HG03575 (cell line): Measurements from ENCODE around the gene MBTPS1.

Source experiments
- ATAC-seq: cut with Tn5 transposase; IDR thresholded peaks from one replicate; pipeline ENCODE4 v1.9.1; 2021; ENCODE audit not compliant: unreplicated experiment, insufficient number of reproducible peaks, low FRiP score; ENCODE audit errors: extremely low read depth

MBTPS1 gene

GRCh38 chr16:84082835-84083569 is 33.7 kb downstream of the MBTPS1 start:
- no peak for ATAC-seq

GRCh38 chr16:84082110-84082509 is 34.6 kb downstream of the MBTPS1 start:
- ATAC-seq: no peak

GRCh38 chr16:84081446-84081989 is 35.2 kb downstream of the MBTPS1 start:
- no peak for ATAC-seq

- ATAC-seq: no peak
Measured at GRCh38 chr16:84080813-84081212, 35.9 kb downstream of the MBTPS1 start.

GRCh38 chr16:84080378-84080777 is 36.4 kb downstream of the MBTPS1 start:
- no peak for ATAC-seq

- ATAC-seq: no peak
Measured at GRCh38 chr16:84079664-84080063, 37.1 kb downstream of the MBTPS1 start.

GRCh38 chr16:84075376-84075775 is 41.4 kb downstream of the MBTPS1 start:
- ATAC-seq: no peak

GRCh38 chr16:84074721-84075120 is 42.0 kb downstream of the MBTPS1 start:
- ATAC-seq: no peak

GRCh38 chr16:84072014-84072413 is 44.7 kb downstream of the MBTPS1 start:
- ATAC-seq: no peak

- no peak for ATAC-seq
Measured at GRCh38 chr16:84071121-84071520, 45.6 kb downstream of the MBTPS1 start.

GRCh38 chr16:84069540-84069939 is 47.2 kb downstream of the MBTPS1 start:
- no peak for ATAC-seq

- no peak for ATAC-seq
Measured at GRCh38 chr16:84068783-84069462, 47.8 kb downstream of the MBTPS1 start.

- no peak for ATAC-seq
Measured at GRCh38 chr16:84068041-84068440, 48.7 kb downstream of the MBTPS1 start.

GRCh38 chr16:84067640-84068039 is 49.1 kb downstream of the MBTPS1 start:
- ATAC-seq: no peak

- ATAC-seq: no peak
Measured at GRCh38 chr16:84065536-84066132, 51.1 kb downstream of the MBTPS1 start.

GRCh38 chr16:84063980-84064379 is 52.8 kb downstream of the MBTPS1 start:
- no peak for ATAC-seq

- no peak for ATAC-seq
Measured at GRCh38 chr16:84062734-84063640, 53.8 kb downstream of the MBTPS1 start.

- no peak for ATAC-seq
Measured at GRCh38 chr16:84061236-84061819, 55.4 kb downstream of the MBTPS1 start.
